Glutamatergic neuron (in vitro differentiated cells): ENCODE measurements around the gene WWP2. TPM values are rescaled to one million over a fixed set of nuclear protein-coding genes. Genes with fewer than 3 reads are reported as not detected.

Experiments used
- DNase-seq: peaks from one replicate; pipeline ENCODE4 v3.0.0; 2022
- H3K27ac Mint-ChIP-seq: one replicate; pipeline ENCODE4 v1.8.0; 2020; ENCODE audit warnings: mild to moderate bottlenecking, mixed read lengths, inconsistent platforms; ENCODE audit not compliant: unreplicated experiment
- H3K27me3 Mint-ChIP-seq: one replicate; pipeline ENCODE4 v1.8.0; 2020; ENCODE audit warnings: mild to moderate bottlenecking, moderate library complexity, mixed read lengths, inconsistent platforms; ENCODE audit not compliant: unreplicated experiment
- H3K36me3 Mint-ChIP-seq: one replicate; pipeline ENCODE4 v1.8.0; 2020; ENCODE audit warnings: mild to moderate bottlenecking, mixed read lengths, inconsistent platforms; ENCODE audit not compliant: unreplicated experiment
- H3K4me1 Mint-ChIP-seq: one replicate; pipeline ENCODE4 v1.8.0; 2020; ENCODE audit warnings: mild to moderate bottlenecking, low read depth, mixed read lengths, inconsistent platforms; ENCODE audit not compliant: unreplicated experiment
- H3K4me3 Mint-ChIP-seq: one replicate; pipeline ENCODE4 v1.8.0; 2020; ENCODE audit warnings: mild to moderate bottlenecking, mixed read lengths, inconsistent platforms; ENCODE audit not compliant: unreplicated experiment
- H3K9me3 Mint-ChIP-seq: one replicate; pipeline ENCODE4 v1.8.0; 2020; ENCODE audit warnings: mild to moderate bottlenecking, moderate library complexity, mixed read lengths, inconsistent platforms; ENCODE audit not compliant: unreplicated experiment
- CTCF ChIP-seq: fragments of 200-600 bp; sonication (generic); IDR thresholded peaks from one replicate; pipeline ENCODE4 v1.5.0; 2021; ENCODE audit not compliant: partially characterized antibody, unreplicated experiment
- total RNA-seq: library from RNA; stranded (reverse); fragmentation: NEBNext Ultra II Directional; extraction: Animal tissue kit (Norgen Biotek cat#: 25700); gene quantifications from one replicate; pipeline ENCODE4 v1.2.1, GENCODE V29; 2021; ENCODE audit not compliant: unreplicated experiment

WWP2 gene
- total RNA-seq, 1 donor from 2014 or later, result 46.8 TPM

GRCh38 chr16:69836257-69836656, 74.1 kb downstream of the WWP2 start:
- Mint-ChIP-seq H3K27ac (no peak overlapping the region), H3K4me1 (peaks cover 36% of the 10 kb centered on the region)
- TF ChIP-seq CTCF, result no peak

GRCh38 chr16:69837380-69837779, 75.2 kb downstream of the WWP2 start:
- DNase-seq, result no peak
- Mint-ChIP-seq H3K27ac (no peak overlapping the region), H3K4me1 (peaks cover 36% of the 10 kb centered on the region), H3K36me3 (peaks cover 6% of the 10 kb centered on the region), H3K4me3 (no peak overlapping the region), H3K9me3 (peaks cover 1% of the 10 kb centered on the region), H3K27me3 (peaks cover 2% of the 10 kb centered on the region)
- TF ChIP-seq CTCF, result no peak

More at GRCh38 chr16:69836257-69836656, 74.1 kb downstream of the WWP2 start:
- Mint-ChIP-seq H3K36me3 (peaks cover 5% of the 10 kb centered on the region), H3K9me3 (peaks cover 1% of the 10 kb centered on the region), H3K27me3 (peaks cover 2% of the 10 kb centered on the region), H3K4me3 (no peak overlapping the region)
- no peak for DNase-seq

GRCh38 chr16:69838489-69838888, 76.4 kb downstream of the WWP2 start:
- peaks cover 31% of the 10 kb centered on the region for H3K4me1 Mint-ChIP-seq
- peak overlapping the region; percentile 40 for H3K27ac Mint-ChIP-seq
- peaks cover 2% of the 10 kb centered on the region for H3K27me3 Mint-ChIP-seq
- peaks cover 1% of the 10 kb centered on the region for H3K9me3 Mint-ChIP-seq
- TF ChIP-seq CTCF, result no peak
- H3K36me3 Mint-ChIP-seq, result peaks cover 6% of the 10 kb centered on the region
- DNase-seq, result no peak
- no peak overlapping the region for H3K4me3 Mint-ChIP-seq

- peaks cover 6% of the 10 kb centered on the region for H3K36me3 Mint-ChIP-seq
- DNase-seq, result no peak
- TF ChIP-seq CTCF, result no peak
- no peaks in the 10 kb centered on the region for H3K9me3 Mint-ChIP-seq
- no peak overlapping the region for H3K27ac Mint-ChIP-seq
- H3K27me3 Mint-ChIP-seq, result peaks cover 2% of the 10 kb centered on the region
- H3K4me3 Mint-ChIP-seq, result peak overlapping the region; percentile 15
- H3K4me1 Mint-ChIP-seq, result peaks cover 23% of the 10 kb centered on the region
Observed at GRCh38 chr16:69839240-69839688, 77.1 kb downstream of the WWP2 start.

GRCh38 chr16:69839798-69840409, 77.8 kb downstream of the WWP2 start:
- Mint-ChIP-seq H3K4me3 (peak overlapping the region; percentile 42), H3K9me3 (no peaks in the 10 kb centered on the region), H3K4me1 (peaks cover 21% of the 10 kb centered on the region), H3K27ac (peak overlapping the region; percentile 80), H3K27me3 (peaks cover 2% of the 10 kb centered on the region), H3K36me3 (peaks cover 6% of the 10 kb centered on the region)
- DNase-seq, result no peak
- no peak for TF ChIP-seq CTCF
